AG10803 (cell line): ENCODE measurements around the gene JMY.
A peak's percentile ranks its signal among the peaks of the same experiment; 100 is the strongest.

Source experiments
- DNase-seq: peaks from one replicate; pipeline ENCODE4 v3.0.0; 2010; ENCODE audit warnings: low read depth
- H3K4me3 ChIP-seq: 2 replicates; pipeline ENCODE4 v1.5.1; 2011; ENCODE audit warnings: mild to moderate bottlenecking, low read length, control low read depth
- TF ChIP-seq, protein P1 (sequence below): conservative IDR thresholded peaks from 2 replicates; pipeline ENCODE4 v1.5.1; 2011; ENCODE audit warnings: mild to moderate bottlenecking, low read length, control low read depth, inconsistent platforms

The JMY gene

DNA sequence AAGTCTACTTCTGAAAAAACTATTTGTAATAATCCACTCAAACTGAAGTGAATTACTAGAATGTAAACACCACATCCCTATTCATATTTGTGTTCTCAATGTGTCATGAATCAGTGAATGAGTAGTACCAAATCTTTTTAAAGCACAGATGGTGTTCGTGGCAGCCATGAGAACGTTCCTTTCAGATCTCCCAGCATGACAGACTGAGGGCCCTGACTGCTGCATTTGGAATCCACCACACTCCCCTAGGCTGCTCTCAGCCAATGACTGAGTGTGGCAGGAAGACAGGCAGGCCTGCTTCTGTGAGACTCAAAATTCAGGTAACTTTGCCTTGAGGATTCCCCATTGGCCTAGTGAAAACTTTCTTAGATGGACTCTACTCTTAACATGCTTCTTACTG, 10.9 kb upstream of the JMY start:
- H3K4me3 ChIP-seq = no peak overlapping the region
- DNase-seq = peak; percentile 65
- TF ChIP-seq, protein P1, sequence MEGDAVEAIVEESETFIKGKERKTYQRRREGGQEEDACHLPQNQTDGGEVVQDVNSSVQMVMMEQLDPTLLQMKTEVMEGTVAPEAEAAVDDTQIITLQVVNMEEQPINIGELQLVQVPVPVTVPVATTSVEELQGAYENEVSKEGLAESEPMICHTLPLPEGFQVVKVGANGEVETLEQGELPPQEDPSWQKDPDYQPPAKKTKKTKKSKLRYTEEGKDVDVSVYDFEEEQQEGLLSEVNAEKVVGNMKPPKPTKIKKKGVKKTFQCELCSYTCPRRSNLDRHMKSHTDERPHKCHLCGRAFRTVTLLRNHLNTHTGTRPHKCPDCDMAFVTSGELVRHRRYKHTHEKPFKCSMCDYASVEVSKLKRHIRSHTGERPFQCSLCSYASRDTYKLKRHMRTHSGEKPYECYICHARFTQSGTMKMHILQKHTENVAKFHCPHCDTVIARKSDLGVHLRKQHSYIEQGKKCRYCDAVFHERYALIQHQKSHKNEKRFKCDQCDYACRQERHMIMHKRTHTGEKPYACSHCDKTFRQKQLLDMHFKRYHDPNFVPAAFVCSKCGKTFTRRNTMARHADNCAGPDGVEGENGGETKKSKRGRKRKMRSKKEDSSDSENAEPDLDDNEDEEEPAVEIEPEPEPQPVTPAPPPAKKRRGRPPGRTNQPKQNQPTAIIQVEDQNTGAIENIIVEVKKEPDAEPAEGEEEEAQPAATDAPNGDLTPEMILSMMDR = no peak

DNA sequence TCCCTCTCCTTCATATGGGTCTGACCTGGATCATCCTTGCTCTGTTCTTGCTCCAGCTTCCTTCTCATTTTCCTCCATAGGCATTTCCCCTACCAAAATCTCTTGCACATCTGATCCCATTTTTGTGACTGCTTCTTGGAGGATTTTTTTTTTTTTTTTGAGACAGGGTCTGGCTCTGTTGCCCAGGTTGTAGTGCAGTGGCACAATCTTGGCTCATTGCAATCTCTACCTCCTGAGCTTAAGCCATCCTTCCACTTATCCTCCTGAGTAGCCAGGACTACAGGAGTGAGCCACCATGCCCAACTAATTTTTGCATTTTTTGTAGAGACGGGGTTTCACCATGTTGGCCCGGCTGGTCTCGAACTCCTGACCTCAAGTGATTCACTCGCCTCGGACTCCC, 10.5 kb upstream of the JMY start:
- no peak for DNase-seq
- TF ChIP-seq, protein P1 = no peak

DNA sequence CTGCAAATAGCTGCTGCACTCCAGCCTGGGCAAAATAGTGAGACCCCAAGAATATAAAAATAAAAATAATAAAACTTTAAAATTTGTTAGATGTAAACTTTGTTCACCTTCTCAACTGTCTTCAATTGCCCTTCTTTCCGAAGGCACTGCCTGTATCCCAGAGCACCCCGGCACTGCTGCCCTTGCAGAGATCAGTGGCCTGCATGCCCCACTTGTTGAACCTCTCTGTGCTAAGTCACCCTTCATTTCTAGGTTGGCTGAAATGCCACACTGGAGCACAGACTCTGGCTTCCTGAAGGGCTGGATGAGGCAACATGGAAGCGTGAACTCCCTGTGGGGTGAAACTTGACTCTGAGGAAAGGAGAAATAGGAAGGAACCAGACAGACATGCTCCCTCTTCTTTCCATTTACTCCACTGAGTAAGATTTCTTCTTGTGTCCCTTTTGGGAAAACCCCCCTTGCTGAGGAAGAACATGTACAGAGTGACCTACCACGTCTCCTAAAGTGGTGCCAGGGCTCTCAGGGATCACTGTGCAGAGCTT, 8.4 kb upstream of the JMY start:
- DNase-seq = no peak
- no peak overlapping the region for H3K4me3 ChIP-seq
- TF ChIP-seq, protein P1 = no peak

More for the DNA sequence above, 10.5 kb upstream of the JMY start:
- no peak overlapping the region for H3K4me3 ChIP-seq

DNA sequence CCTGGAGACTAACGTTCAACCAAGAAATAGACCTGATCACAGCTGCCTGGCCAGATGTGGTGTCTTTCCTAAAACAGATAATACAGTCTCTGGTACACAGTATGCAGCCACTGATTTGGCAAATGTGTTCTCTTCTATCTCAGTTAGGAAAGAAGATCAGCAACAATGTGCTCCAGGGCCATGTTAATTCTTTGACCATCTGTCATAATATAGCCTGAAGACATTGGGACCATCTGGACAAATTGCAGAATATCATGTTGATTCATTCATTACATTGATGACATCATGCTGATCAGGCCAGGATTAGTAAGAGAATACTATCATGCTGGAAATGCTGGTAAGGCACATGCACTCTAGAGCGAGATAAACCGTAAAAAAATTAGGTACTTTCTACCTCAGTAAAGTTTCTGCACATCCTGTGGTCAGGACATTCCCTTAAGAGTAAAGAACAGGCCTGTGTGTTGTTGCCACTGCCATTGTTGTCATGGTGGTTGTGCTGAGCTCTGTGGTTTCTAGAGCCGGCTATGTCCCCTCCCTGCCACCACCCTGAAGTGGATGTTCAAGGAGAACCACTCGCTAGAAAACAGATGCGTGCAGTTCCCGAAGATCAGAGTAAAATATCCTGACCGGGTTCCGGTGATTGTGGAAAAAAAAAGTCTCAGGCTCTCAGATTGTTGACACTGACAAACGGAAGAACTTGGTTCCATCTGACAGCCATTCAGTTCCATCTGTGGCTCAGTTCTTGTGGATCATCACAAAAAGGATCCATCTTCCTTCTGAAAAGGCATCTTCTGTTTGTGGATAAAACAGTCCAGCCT, 6.4 kb upstream of the JMY start:
- DNase-seq = peak; percentile 81
- TF ChIP-seq, protein P1 = no peak
- H3K4me3 ChIP-seq = no peak overlapping the region

DNA sequence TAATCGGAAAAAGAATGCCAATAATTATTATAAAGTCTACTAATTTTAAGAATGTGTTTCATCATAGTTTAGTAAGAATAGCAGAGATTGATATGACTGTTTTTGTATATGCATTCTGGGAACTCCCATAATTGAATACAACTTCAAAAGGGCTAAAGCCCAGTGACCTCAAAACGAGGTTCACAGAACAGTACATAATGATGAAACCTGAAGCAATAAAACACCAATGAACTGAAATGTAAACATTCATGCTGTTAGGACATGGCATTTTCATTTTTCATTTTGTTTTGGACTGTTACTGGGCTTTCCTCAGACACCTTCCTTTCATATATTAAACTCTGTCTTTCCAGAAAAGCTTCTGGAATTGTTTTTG, 684 bp upstream of the JMY start:
- H3K4me3 ChIP-seq = peak overlapping the region; percentile 86
- peak; percentile 69 for DNase-seq
- TF ChIP-seq, protein P1 = no peak

DNA sequence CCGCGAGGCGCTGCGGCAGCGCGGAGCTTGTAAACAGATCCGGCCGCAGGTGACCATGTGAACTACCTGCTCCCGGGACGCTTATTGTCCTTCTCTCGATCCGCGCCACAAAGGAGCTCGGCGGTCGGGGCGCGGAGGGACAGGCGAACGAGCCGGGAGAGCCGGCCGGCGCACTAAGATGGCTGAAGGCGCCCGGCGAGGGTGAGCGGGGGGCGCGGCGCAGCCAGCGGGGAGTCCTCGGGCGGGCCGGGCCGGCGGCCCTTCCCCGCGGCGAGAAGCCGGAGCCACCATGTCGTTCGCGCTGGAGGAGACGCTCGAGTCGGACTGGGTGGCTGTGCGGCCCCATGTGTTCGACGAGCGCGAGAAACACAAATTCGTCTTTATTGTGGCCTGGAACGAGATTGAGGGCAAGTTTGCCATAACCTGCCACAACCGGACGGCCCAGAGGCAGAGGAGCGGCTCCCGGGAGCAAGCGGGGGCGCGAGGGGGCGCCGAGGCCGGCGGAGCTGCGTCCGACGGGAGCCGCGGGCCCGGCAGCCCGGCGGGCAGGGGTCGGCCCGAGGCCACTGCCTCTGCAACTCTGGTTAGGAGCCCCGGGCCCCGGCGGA, 535 bp downstream of the JMY start:
- peak; percentile 22 for DNase-seq
- TF ChIP-seq, protein P1 = no peak
- peak overlapping the region; percentile 86 for H3K4me3 ChIP-seq
